HepG2 (cell line): ENCODE results near the gene ALB. TPM values are rescaled to one million over a fixed set of nuclear protein-coding genes. Genes with fewer than 3 reads are reported as not detected.

Experiments
- CBFB ChIP-seq: sonication (generic); formaldehyde crosslinking; IDR thresholded peaks from 2 replicates; pipeline ENCODE4 v1.4.0; 2020; ENCODE audit warnings: missing genetic modification reagents
- CEBPB ChIP-seq: IDR thresholded peaks from 2 replicates; pipeline ENCODE4 v1.6.1; 2011; ENCODE audit warnings: low read depth, low read length, improper control_type of control experiment, borderline replicate concordance
- ELF4 ChIP-seq: sonication (generic); formaldehyde crosslinking; IDR thresholded peaks from 2 replicates; pipeline ENCODE4 v1.5.0; 2020; ENCODE audit warnings: missing genetic modification reagents, mild to moderate bottlenecking, moderate library complexity, borderline replicate concordance
- GFI1 ChIP-seq: sonication (generic); formaldehyde crosslinking; IDR thresholded peaks from 2 replicates; pipeline ENCODE4 v1.5.0; 2020; ENCODE audit warnings: missing genetic modification reagents, mild to moderate bottlenecking, borderline replicate concordance
- GTF3A ChIP-seq: sonication (generic); formaldehyde crosslinking; conservative IDR thresholded peaks from 2 replicates; pipeline ENCODE4 v1.4.0; 2020; ENCODE audit warnings: mild to moderate bottlenecking, missing genetic modification reagents
- HINFP ChIP-seq: sonication (generic); formaldehyde crosslinking; IDR thresholded peaks from 2 replicates; pipeline ENCODE4 v1.4.0; 2020; ENCODE audit warnings: low read depth, mild to moderate bottlenecking, missing genetic modification reagents
- IKZF4 ChIP-seq: sonication (generic); formaldehyde crosslinking; IDR thresholded peaks from 2 replicates; pipeline ENCODE4 v1.5.1; 2020; ENCODE audit warnings: borderline replicate concordance, mild to moderate bottlenecking, low read depth, missing genetic modification reagents; ENCODE audit errors: not compliant biosample characterization
- KDM1A ChIP-seq: IDR thresholded peaks from 2 replicates; pipeline ENCODE4 v1.6.1; 2016; ENCODE audit warnings: missing compliant biosample characterization
- NFE2 ChIP-seq: sonication (generic); formaldehyde crosslinking; IDR thresholded peaks from 2 replicates; pipeline ENCODE4 v1.4.0; 2020; ENCODE audit warnings: missing genetic modification reagents
- PATZ1 ChIP-seq: sonication (generic); formaldehyde crosslinking; IDR thresholded peaks from 2 replicates; pipeline ENCODE4 v1.4.0; 2020; ENCODE audit warnings: missing genetic modification reagents
- PAX8 ChIP-seq: sonication (generic); formaldehyde crosslinking; IDR thresholded peaks from 2 replicates; pipeline ENCODE4 v1.8.0; 2022; ENCODE audit warnings: mild to moderate bottlenecking, missing genetic modification reagents, borderline replicate concordance
- PHB2 ChIP-seq: fragments of 450-650 bp; IDR thresholded peaks from 2 replicates; pipeline ENCODE4 v1.6.1; 2018; ENCODE audit not compliant: partially characterized antibody
- SAFB2 ChIP-seq: sonication (generic); formaldehyde crosslinking; IDR thresholded peaks from 2 replicates; pipeline ENCODE4 v1.5.1; 2020; ENCODE audit warnings: missing genetic modification reagents, low read depth, mild to moderate bottlenecking, borderline replicate concordance
- ZBTB33 ChIP-seq: sonication (generic); formaldehyde crosslinking; IDR thresholded peaks from 2 replicates; pipeline ENCODE4 v1.4.0; 2020; ENCODE audit warnings: missing genetic modification reagents
- ZNF142 ChIP-seq: sonication (generic); formaldehyde crosslinking; IDR thresholded peaks from 2 replicates; pipeline ENCODE4 v1.4.0; 2020; ENCODE audit warnings: missing genetic modification reagents
- ZNF335 ChIP-seq: sonication (generic); formaldehyde crosslinking; IDR thresholded peaks from 2 replicates; pipeline ENCODE4 v1.4.0; 2020; ENCODE audit warnings: missing genetic modification reagents
- ZNF510 ChIP-seq: sonication (generic); formaldehyde crosslinking; IDR thresholded peaks from 2 replicates; pipeline ENCODE4 v1.4.0; 2020; ENCODE audit warnings: low read depth, mild to moderate bottlenecking, missing genetic modification reagents
- ZNF629 ChIP-seq: sonication (generic); formaldehyde crosslinking; conservative IDR thresholded peaks from 2 replicates; pipeline ENCODE4 v1.5.0; 2020; ENCODE audit warnings: missing genetic modification reagents
- polyA plus RNA-seq, 8 experiments: library from polyadenylated mRNA; depleted of rRNA in 3 of 8; stranded (reverse) in 7 of 8; unstranded in 1 of 8; fragments of >200 nt; fragmentation: Illumina TruSeq in 4 of 8; extraction: Trizol in 4 of 8; gene quantifications; 2 replicates each; pipeline versions ENCODE4 v1.2.1 to v1.2.3, GENCODE V29; 2011 to 2016; ENCODE audit warnings: low read depth in 4 of 8, missing spikeins in 1 of 8, mixed read lengths in 1 of 8; ENCODE audit not compliant: insufficient read depth in 1 of 8
- total RNA-seq, 5 experiments: library from RNA; depleted of rRNA; stranded (reverse); fragments of >200 nt; fragmentation: Illumina TruSeq; extraction: Trizol; gene quantifications; 2 replicates each; pipeline ENCODE4 v1.2.3, GENCODE V29; 2016; ENCODE audit warnings: low read depth in 1 of 5

Gene ALB
- total and polyA plus RNA-seq, 2 of the 13 experiments (the other 11 are each of a cell fraction or from before 2014, with no cell fraction given): 22,259 to 22,625 TPM

GRCh38 chr4:73415807-73416238, 11.7 kb downstream of the ALB start (continued):
- TF ChIP-seq PATZ1 (CRISPR knock-in tag) (no peak), ZNF142 (CRISPR knock-in tag) (no peak), GFI1 (no peak), ZBTB33 (no peak), HINFP (no peak), KDM1A (CRISPR knock-in tag) (no peak), IKZF4 (CRISPR knock-in tag) (no peak), PAX8 (CRISPR knock-in tag) (no peak), GTF3A (CRISPR knock-in tag) (no peak), SAFB2 (no peak), ELF4 (CRISPR knock-in tag) (no peak), ZNF510 (no peak), CBFB (no peak), ZNF335 (CRISPR knock-in tag) (no peak), NFE2 (CRISPR knock-in tag) (peak; percentile 32; the same call in 1 of the 2 replicates), CEBPB (peak; percentile 97), PHB2 (no peak), ZNF629 (CRISPR knock-in tag) (no peak)
